Kidney glomerular epithelial cell (primary cell): ENCODE data around the gene RMDN3.
A peak's percentile ranks its signal among the peaks of the same experiment; 100 is the strongest.

Source experiments
- DNase-seq: peaks from one replicate; lab custom pipeline; 2025; lab: John Stamatoyannopoulos, UW

RMDN3 gene

DNA sequence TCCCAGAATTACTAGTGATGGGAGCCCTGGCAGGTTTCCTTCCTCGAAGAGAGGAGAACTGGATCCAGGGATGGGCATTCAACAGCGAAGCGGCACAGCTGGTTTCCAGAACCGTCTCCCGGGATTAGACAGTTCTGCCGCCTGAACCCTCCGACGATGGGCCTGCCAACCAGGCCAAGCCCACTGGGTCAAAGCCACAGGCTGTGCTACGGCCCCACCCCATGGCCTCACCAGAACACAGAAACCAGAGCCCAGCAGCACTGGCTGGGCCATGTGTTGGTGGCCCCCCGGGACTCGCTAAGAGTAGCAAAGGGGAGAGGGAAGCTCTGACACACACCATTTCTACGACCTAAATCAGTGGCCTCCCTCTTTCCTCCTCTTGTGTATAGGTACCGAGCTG lies 17.0 kb upstream of the RMDN3 start:
- DNase-seq, result no peak

DNA sequence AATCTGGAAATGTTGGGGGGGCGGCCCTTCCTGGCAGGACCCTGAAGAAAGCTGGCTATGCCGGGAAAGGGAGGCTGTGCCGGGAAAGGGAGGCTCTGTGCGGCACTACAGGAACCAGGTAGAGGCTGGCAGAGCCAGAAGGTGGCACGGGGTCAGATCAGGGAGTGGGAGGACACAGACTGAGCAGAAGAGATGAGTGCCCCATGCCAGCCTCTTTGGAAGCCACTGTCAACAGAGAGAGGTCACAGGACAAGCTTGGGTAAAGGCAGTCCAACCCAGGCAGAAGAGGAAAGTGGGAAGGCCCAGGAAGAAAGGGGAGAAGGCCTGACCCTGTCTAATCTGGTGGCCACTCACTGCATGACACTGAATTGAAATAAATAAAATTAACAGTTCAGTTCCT lies 16.2 kb upstream of the RMDN3 start:
- no peak for DNase-seq

DNA sequence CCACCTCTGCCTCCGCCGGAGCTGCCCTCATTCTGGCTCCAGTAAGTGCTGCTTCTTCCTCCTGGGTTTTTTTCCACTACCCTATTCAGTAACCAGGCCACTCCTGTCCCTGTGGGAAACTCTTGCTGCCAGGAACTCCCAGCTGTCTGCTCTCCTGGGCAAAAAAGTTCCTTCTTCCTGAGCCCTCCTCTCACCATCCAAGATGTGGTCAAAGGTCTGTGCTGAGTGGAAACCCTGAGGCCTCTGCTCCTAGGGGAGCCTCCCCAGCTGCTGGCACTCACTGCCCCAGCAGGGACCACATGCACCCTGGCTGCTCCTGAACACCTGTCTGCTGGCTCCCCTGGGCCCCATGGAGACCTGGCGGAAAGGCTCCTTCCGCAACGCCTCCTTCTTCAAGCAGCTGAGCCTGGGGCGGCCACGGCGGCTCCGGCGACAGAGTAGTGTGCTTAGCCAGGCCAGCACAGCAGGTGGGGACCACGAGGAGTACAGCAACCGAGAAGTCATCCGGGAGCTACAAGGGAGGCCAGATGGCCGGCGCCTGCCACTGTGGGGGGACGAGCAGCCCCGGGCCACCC lies 15.2 kb upstream of the RMDN3 start:
- DNase-seq, result peak; percentile 48

DNA sequence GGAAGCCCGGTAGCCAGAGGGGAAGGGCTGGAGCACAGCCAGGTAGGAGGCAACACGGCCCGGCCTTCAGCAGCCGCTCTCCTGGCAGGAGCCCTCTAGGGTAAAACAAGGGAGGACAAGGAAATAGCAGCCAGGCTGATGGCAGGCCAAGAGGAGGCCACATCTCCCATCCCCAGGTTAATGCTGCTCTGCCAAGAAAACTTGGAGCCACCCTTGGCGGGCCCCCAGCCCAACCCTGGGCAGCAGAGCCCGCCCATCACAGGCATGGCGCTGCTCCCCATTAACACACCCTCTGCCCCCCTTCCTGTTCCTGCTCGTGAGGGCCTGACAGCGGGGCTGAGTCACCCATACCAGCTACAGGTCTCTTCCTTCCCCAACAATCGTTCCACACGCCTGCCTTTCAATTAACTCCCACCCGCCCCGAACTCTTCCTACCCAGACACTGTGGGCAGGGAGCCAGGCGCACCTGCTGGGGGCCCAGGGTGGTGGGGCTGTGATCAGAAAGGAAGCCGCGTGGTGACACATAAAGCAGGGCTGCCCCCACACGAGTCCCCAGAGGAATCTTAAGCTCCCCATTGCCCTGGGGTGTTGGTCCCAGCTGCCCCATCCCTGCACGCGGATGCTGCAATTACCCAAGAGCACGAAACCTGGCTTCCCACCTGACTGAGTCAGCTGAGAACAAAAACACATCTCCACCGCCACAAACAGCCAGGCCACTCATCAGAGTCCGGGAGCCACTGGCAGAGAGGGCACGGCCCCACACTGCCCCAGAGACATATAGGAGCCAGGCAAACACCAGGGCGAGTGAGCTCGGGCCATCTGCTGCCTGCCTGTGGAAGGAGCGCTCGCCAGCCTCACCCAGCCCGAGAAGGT lies 14.5 kb upstream of the RMDN3 start, which contains the start of gene C15orf62:
C15orf62 (plus strand) TSS at position 707 of the 873 bp plus-strand sequence. CDS start 516 bp downstream, outside the sequence.
- peak; percentile 94 for DNase-seq

DNA sequence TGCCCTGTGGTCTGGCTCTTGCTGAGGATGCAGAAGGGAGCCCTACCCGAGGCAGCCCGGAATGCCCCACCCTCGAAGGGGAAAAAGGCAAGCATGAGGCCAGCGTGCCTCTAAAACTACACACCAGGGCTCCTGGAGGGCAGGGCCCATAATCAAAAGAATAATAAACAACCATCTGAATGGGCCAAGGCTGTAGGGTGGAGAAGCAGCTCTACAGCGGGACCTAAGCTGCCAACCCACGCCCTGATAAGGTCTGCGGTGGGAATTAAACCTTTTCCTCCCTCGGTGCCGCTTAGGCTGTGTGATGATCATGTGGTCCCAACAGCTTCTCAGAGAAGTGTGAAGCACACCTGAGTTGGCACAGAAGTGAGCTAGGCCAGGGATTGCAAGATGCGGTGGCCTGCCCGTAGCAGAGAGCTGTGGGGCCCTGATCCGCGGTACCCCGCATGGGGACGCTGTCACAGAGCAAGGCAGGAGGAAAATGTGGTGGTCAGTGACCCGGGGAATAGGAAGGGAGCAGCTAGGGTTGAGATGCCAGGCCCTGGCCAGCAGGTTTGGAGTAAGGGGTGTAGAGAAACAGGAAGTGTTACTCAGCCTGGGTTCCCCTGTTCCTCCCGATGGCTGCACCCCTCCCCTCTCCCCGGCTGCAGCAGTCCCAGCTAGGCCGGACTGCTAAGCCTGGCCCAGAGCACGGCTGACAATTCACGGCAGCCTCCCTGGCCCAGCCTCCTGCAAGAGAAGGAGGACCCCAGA lies 13.6 kb upstream of the RMDN3 start:
- DNase-seq, result no peak

DNA sequence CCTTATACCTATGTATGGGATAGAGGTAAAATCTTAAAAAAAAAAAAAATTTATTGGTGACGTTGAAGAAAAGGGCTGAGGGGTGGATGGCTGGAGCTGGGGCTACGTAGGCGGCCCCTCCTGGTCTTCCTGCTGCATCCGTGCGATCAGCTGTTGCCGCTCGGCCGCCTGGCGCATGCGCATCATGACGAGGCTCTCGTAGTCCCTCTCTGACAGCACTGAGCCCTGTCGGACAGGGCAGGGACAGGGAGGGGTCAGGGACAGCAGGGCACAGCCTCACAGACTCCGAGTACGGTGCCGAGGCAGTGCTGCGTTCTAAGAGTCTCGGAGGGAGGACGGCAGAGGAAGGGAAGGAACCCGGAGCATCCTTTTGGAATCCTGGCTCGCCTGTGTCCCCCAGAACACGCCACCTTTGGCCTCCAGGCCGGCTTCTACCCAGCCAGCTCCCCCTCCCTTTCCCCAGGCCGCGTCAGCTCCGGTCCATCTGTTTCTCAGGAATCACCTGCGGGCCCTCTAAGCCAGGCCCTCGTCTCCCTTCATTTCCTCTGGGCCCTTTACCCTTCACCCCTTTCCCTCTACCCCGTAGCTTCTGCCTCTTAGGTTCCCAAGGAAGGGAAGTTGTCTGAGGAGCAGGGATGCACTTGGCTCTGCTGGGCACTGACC lies 12.9 kb upstream of the RMDN3 start:
- DNase-seq, result no peak

DNA sequence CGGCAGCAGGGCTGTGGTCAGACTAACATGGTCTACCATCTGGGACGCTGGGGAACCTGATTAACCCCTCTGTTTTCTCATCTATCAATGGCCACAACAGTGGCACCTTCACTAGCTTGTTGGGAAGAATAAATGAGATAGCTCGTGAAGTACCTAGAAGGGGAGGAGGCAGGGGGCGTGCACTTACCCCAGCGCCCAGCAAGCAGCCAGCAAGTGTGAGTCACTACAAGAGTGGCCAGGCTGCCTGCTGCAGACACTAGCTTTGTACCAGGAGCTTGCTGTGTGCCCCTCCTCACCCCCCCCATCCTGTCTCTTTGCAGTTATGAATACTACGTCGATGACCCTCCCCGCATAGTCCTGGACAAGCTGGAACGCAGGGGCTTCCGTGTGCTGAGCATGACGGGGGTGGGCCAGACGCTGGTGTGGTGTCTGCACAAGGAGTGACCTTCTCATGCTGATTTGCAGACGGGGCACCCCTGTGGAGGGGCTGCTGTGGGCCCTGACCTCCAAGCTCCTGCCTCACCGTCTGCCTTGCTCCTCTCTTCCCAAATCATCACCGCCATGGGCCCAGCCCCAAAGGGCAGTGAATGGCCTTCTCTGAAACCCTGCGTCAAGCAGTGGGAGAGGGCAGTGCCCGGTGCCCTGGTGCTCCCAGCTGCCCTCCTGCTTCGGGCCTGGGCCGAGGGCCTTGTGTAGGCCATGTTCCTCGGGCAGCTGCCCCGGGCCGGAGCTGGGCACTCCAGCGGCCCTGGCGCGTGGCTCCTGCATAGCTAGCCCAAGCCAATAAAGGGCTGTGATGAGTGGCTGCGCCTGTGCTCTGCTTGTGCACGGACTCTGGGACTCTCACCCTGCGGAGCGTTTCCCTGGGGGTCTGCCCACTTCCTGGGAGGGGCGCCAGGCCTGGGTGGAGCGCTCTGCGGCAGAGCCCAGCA lies 12.1 kb upstream of the RMDN3 start:
- DNase-seq, result no peak

DNA sequence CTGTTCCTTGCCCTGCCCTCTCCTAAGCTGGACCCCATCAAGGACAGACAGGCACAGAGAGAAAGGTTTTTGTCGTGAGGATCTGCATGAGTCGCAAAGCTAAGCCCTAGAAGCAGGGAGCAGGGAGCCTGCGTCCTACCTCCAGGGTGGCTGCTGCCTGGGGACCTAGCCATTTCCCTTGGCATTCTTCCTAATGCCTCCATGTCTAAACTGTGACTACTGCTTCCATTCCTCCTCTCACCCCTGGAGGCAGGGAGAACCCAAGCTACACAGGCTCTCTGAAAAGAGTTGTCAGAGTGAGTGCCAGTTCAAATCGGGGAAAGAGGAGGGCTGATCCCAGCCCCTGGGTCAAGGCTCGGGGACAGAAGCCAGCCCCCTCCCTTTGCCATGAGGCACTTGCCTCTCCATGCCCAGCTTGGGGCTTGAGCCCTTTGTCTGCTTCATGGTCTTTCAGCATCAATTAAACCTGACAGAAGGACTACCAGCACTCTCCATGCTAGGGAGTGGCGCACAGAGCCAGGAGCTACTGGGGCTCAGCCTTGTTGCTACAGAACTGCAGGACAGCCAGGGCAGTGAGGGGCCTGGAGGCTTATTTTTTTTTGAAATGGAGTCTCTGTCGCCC lies 11.3 kb upstream of the RMDN3 start:
- DNase-seq, result no peak

DNA sequence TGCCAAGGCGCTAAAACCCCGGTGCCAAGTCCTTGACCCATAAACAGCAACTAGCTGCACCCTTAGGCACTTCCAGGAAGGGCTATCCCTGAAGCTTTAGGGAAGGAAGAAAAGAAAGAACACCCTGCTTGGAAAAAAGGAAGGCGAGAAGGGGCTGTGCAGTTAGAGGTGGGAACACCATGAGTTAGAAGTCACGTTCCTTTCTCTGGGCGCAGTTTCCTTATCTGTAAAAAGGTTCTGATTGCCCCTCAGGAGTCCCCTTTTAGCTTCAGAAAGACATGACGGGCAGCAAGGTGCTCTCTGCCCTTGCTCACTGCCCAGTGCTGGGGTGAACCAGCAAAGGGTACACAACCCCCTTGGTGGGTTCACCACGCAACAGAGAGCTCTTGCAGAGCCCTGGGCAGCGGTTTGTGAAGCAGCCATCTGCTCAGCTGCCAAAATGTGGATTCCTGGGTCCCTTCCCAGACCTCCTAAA lies 9.6 kb upstream of the RMDN3 start:
- DNase-seq, result no peak

DNA sequence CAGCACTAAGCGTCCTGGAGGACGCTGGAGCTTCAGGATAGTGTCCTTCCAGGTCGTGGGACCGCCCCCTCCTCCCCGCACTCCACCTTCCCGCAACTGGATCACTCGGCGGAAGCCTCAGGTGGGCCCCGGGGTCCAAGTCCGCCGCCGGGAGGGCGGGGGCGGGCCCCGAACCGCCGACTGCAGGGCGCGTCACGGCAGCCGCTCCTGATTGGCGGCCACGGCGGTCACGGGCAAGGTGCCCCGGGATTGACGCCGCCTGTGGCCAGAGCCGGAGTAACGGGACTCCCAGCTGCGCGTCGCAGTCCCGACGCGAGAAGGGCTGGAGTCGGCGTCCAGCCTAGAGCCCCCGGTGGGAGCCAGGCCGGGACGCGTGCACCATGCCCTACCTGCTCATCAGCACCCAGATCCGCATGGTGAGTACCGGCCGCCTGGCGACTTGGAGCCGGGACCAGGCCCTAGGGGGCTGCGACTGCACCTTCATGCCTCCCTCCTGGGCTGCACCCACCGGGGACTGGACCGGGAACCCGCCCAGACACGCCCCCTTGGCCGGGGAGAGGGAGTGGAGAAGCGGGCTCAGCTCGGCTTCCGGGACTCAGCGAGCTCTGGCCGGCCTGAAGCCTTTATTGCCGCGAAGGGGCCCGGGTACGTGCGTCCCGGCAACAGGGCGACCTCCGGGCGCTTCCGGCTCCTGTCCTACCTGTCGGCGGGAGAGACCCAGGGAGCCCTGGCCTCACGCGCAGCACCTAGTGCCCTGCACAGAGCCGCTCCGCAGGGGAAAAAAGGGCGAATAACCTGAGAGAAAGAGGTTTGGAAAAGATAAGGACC lies 9.0 kb upstream of the RMDN3 start, which contains the start of gene GCHFR:
GCHFR (plus strand) TSS at position 268 of the 828 bp plus-strand sequence; CDS start at position 381, 113 bp downstream.
- DNase-seq, result peak; percentile 13

DNA sequence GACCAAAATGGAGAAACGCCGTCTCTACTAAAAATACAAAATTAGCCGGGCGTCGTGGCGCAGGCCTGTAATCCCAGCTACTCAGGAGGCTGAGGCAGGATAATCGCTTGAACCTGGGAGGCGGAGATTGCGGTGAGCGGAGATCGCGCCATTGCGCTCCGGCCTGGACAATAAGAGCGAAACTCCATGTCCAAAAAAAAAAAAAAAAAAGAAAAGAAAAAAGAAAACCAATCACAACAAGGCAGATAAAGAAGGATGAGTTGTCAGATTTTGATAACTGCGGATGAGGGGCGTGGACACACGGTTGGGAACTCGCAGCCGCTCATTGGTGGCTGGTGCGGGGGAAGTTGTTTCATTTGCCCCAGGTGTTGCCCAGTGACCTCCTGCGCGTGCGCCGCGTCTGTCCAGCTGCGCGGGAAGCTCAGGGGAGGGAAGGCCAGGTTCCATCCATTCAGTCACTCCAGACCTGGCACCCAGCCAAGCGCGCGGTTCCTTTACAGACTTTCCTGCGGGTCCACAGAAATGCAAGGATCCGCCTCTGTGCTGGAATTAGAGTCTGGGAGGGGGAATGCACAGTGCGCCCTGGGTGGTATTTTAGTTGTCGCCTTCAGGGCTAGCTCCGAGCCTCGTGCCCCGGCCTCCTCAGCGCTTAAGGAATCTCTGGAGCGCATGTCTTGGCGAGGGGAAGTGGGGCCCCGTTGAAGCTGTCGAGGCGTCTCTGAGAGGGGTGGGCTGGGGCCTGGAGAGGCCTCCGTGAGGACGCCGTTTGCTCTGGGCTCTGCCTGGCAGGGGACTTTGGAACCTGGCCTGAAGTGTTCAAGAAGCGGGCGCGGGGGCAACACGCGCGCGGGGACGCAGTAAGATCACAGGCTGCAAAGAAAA lies 8.1 kb upstream of the RMDN3 start:
- peak; percentile 8 for DNase-seq

DNA sequence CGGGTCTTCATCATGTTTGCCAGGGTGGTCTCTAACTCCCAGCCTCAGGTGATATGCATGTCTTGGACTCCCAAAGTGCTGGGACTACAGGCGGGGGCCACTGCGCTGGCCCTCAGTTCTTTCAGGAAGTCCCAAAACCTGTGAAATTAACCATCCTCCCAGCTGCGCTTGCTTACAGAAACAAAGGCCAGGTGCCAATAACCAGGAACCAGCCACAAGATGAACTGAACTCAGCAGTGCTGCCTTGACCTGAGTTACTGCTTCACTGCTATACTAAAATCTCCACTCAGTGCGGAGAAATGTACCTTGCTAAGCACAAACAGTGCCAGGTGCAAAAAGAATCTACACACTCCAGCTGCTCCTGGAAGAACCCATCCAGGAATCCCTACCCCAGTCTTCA lies 4.9 kb upstream of the RMDN3 start:
- no peak for DNase-seq

DNA sequence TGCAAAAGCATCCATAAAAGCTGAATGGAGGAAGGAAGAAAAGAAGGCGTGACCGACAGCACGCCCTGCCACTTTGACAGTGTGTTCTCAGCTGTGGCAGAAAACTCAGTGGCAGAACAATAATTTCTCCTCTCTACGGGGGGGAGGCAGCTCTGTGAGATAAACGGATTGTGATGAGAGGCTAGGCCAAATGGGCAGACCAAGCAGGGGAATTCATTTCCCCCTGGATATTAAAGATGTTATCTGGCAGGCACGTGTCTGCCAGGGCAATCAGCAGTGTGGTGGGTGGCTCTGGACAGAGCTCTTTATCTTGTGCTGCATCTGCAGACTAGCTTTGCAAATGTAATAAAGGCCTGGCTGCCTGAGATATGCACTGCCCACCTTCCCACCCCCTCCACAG lies 1.9 kb upstream of the RMDN3 start:
- DNase-seq, result no peak

DNA sequence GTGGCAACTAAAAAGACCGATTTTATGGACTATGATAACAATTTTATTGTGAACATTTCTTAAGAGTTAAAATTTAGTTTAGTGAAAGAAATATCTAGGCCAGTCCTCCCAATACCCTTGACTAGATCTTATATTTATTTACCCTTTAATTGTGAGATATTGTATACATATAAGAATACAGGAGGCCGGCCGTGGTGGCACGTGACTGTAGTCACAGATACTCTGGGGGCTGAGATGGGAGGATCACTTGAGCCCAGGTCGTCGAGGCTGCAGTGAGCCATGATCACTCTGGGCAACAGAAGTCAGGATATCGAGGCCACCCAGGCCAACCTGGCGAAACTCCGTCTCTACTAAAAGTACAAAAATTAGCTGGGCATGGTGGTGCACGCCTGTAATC lies 756 bp upstream of the RMDN3 start:
- DNase-seq, result no peak

DNA sequence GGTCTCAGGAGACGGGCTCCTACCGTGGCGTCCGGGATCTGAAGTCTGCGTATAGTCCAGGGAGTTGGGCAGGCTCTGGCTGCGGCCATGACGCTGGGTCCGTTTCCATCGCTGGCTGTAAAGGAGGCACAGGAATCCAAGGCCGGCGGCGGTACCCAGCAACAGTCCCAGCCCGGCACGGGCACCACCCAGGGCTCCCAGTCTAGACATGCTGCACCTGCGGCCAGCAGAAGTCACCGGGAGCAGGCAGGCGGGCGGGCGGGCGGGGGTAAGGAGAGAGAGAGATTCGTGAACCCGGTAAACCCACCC lies 526 bp downstream of the RMDN3 start:
- DNase-seq, result no peak

DNA sequence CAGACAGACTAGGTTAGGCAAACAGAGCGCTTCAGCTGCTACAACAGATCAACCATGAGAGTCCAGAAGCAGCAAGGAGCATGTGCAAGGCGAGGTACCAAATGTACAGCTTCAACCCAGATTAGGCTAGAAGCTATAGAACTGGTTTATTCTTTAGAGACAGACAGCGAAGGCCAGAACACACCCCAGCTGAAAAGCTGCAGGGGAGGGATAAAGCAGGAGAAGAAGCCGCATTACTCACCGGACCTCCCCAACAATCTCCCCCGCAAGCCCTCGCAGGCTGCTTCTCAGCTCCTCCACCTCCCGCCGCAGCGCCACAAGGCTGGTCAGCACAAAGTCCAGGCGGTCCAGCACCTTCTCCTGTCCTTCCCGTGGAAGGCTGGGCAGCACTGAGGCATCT lies 3.3 kb downstream of the RMDN3 start:
- no peak for DNase-seq

DNA sequence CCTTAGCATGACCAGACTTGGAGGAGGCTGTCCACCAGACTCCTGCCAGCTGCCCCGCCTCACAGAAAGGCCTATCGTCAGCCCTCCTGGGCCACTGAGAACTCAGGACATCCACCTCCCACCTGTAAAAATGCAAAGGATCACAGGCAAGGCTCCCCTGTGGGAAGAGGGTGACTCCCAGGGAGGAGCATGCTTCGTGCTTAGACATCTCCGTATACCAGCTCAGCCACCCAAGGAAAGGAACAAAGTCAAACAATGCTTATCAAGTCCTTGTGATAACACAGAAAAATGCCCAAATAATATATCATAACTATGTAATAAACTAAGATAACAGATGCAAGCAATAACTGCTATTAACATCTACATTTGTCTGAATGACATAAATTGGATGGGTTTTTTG lies 4.2 kb downstream of the RMDN3 start:
- no peak for DNase-seq

DNA sequence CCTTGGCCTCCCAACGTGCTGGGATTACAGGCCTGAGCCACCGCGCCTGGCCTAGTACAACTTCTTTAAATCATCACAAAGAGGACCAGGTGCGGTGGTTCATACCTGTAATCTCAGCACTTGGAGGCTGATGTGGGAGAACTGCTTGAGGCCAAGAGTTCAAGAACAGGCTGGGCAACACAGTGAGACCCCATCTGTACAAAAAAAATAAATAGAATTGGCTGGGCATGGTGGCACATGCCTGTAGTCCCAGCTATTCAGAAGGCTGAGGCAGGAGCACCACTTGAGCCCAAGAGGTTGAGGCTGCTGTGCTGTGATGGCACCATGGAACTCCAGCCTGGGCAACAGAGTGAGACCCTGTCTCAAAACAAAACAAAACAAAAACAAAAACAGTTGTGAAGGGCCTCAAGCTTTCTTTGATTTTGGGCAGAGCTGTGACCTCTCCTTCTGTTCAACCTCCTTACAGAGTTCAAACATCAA lies 5.9 kb downstream of the RMDN3 start:
- no peak for DNase-seq
